ENCODE measurements around the gene POTEB2. TPM values are rescaled to one million over a fixed set of nuclear protein-coding genes. Genes with fewer than 3 reads are reported as not detected.
"Not testable (repeated sequence)": the region's sequence is repeated elsewhere in the genome, so short reads cannot be mapped to it uniquely, and the experiment has no call there.

Gene POTEB2
- not detected for total RNA-seq
- long read RNA-seq, result 0 reads

DNA sequence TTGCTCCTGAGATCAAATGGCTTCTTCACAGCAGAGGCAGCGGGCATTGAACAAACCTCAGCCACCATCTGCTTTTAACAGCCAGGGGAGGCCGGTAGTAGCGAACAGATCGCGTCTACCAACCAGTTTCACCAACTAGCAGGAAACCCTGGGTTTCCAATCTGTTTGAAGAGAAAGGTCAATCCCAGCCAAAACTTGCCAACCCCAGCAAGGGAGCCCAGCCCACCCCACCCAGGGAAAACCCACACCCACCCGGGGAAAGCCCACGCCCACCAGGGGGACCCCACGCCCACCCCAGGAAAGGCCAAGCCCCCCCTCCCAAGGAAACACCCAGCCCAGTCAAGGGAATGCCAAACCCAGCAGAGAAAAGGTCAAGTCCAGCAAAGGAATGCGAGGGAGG is at the start of gene POTEB2:
POTEB2 (minus strand) TSS at position 101 of the 400 bp plus-strand sequence; CDS start at position 68, 33 bp downstream.
- DNase-seq (ENCODE audit: low spot score), result not testable (repeated sequence)

DNA sequence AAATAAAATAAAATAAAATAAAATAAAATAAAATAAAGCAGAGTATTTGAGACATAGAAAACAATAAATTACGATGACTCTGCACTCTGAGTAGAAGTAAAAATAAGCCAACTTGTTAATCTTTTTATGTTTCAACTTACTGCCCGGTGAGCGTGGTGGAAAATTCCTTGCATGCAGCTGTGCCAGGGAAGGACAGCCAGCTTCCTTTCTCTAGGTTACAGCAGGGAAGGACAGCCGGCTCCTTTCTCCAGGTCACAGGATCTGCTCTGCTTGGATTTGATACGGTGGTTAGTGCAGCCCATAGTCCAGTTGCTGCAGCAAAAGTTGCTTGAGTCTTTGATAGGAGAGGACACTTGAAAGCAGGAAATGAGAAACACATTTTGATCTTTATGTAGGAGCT is 13.8 kb upstream of the POTEB2 start:
- DNase-seq (ENCODE audit: low spot score), result peak; percentile 2

DNA sequence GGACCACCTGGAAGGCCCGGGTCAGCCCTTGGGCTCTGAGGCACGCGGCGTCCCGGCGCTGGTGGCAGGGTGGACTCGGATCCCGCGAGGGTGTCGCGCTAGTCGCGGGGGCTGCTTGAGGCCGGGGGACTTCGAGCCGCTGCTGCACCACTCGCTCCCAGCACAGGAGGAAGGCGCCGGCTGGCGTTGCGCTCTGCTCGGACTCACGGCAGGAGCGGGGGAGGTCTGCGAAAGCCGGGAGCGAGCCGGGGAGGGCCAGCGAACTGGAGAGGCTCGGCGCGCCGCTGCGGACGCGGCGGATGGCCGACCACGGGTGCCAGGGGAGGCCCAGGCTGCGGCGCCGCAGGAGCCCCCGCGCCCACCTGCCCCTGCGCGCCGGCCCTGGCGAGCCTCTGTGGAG is 12.3 kb upstream of the POTEB2 start:
- DNase-seq (ENCODE audit: low spot score), result peak; percentile 8

DNA sequence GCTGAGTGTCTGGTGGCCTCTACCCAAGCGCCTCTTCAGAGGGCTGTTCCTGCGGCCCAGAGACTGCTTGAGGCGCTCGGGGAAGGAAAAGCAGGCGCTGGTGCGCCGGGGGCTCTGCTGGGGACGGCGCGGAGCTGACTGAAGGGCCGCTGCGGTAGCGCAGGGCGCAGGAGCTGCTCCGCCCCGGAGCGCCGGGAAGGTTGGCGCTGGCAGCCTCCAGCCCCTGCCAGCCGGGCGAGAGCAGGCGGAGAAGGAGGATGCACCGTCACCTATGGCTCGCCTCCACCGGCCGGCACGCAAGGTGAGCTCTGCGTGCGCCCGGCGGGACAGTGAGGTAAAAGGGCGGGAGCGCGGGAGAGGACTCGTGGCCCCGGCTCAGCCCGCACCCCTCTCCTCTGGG is 11.7 kb upstream of the POTEB2 start:
- DNase-seq (ENCODE audit: low spot score), result not testable (repeated sequence)

Small RNAs within 50 kb of the gene (microRNA-seq; reads per million reads assigned to microRNA genes)
- gene MIR3118-2 (ENCODE audit: borderline number of aligned reads), result not detected
